ENCODE results near the gene MLLT3.

Gene MLLT3

DNA sequence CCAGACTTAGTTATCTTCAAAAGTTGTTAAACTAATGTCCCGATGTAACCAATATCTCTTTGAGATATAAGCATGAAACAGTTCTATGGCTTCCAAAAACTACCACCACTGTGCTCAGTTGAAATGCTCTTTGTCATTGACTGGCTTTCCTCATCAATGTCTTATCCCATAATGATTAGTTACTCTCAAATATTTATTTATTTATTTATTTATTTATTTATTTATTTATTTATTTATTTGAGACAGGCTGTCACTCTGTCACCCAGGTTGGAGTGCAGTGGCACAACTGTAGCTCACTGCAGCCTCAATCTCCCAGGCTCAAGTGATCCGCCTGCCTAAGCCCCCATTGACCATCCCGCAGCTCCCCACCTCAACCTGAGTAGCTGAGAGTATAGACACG lies 28.0 kb upstream of the MLLT3 start:
- H3K27ac ChIP-seq (ENCODE audit: low read depth, low read length) = no peak overlapping the region
- H3K4me3 ChIP-seq (ENCODE audit: low read depth in 1 of 2, low read length in 2 of 2) = no peak overlapping the region
- no peaks in the 10 kb centered on the region for H3K27me3 ChIP-seq (ENCODE audit: control insufficient read depth in 1 of 2, insufficient read depth in 2 of 2, low read length in 2 of 2)
- H3K9ac ChIP-seq (ENCODE audit: low read length) = no peak overlapping the region
- H3K9me3 ChIP-seq (ENCODE audit: low read length) = no peaks in the 10 kb centered on the region
- no peaks in the 10 kb centered on the region for H3K36me3 ChIP-seq (ENCODE audit: insufficient read depth, low read length)
- H3K4me1 ChIP-seq (ENCODE audit: insufficient read depth, low read length) = no peaks in the 10 kb centered on the region

GRCh38 chr9:20649381-20649780 lies 27.1 kb upstream of the MLLT3 start:
- Histone ChIP-seq H3K4me3 (ENCODE audit: low read depth in 1 of 2, low read length in 2 of 2) (no peak overlapping the region), H3K4me1 (ENCODE audit: insufficient read depth, low read length) (no peaks in the 10 kb centered on the region), H3K27me3 (ENCODE audit: control insufficient read depth in 1 of 2, insufficient read depth in 2 of 2, low read length in 2 of 2) (no peaks in the 10 kb centered on the region), H3K36me3 (ENCODE audit: insufficient read depth, low read length) (no peaks in the 10 kb centered on the region), H3K27ac (ENCODE audit: low read depth, low read length) (no peak overlapping the region), H3K9me3 (ENCODE audit: low read length) (no peaks in the 10 kb centered on the region), H3K9ac (ENCODE audit: low read length) (no peak overlapping the region)

DNA sequence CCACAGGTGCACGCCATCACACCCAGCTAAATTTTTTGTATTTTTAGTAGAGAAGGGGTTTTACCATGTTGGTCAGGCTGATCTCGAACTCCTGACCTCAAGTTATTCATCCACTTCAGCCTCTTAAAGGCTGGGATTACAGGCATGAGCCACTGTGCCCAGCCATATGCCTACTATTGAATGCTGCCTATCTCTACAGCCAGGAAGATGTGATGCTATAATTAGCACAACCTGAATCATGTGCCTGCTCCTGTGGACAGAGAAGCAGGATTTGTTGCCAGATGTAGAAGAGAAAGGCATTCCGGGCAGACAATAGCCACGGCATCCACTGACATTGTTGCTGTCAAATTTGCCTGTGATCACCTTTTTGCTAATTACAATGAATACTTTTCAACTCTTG lies 24.4 kb upstream of the MLLT3 start:
- Histone ChIP-seq H3K4me1 (ENCODE audit: insufficient read depth, low read length) (no peaks in the 10 kb centered on the region), H3K4me3 (ENCODE audit: low read depth in 1 of 2, low read length in 2 of 2) (no peak overlapping the region), H3K9ac (ENCODE audit: low read length) (no peak overlapping the region), H3K27ac (ENCODE audit: low read depth, low read length) (no peak overlapping the region), H3K36me3 (ENCODE audit: insufficient read depth, low read length) (no peaks in the 10 kb centered on the region), H3K9me3 (ENCODE audit: low read length) (no peaks in the 10 kb centered on the region), H3K27me3 (ENCODE audit: control insufficient read depth in 1 of 2, insufficient read depth in 2 of 2, low read length in 2 of 2) (no peaks in the 10 kb centered on the region)

DNA sequence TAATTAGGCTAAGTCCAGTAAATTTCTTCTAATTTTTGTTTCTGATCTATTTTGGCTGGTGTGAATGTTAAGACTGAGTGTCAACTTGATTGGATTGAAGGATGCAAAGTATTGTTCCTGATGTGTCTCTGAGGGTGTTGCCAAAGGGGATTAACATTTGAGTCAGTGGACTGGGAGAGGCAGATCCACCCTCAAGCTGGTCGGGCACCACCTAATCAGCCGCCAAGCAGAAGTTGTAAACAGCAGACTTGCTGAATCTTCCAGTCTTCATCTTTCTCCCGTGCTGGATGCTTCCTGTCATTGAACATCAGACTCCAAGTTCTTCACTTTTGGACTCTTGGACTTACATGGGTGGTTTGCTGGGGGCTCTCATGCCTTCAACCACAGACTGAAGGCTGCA lies 21.4 kb upstream of the MLLT3 start:
- Histone ChIP-seq H3K27ac (ENCODE audit: low read depth, low read length) (no peak overlapping the region), H3K4me3 (ENCODE audit: low read depth in 1 of 2, low read length in 2 of 2) (no peak overlapping the region), H3K36me3 (ENCODE audit: insufficient read depth, low read length) (no peaks in the 10 kb centered on the region), H3K27me3 (ENCODE audit: control insufficient read depth in 1 of 2, insufficient read depth in 2 of 2, low read length in 2 of 2) (no peaks in the 10 kb centered on the region), H3K4me1 (ENCODE audit: insufficient read depth, low read length) (no peaks in the 10 kb centered on the region), H3K9me3 (ENCODE audit: low read length) (no peaks in the 10 kb centered on the region), H3K9ac (ENCODE audit: low read length) (no peak overlapping the region)

DNA sequence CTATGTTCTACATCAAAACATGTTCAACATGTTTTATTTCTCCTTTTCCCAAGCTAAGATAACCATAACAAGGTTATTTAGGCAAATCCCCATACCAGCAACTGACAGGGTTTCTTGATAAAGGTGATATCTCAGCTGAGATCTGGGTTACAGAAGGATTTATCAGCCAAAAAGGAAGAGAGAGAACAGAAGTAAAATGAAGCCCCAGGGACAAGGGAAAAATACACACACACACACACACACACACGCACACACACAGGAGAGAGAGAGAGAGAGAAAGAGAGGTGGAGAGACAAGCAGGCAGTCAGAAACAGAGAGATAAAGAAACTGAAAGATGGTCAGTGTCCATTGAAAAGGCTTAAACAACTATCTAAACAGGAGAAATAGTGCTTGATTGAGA lies 19.7 kb upstream of the MLLT3 start:
- no peak overlapping the region for H3K4me3 ChIP-seq (ENCODE audit: low read depth in 1 of 2, low read length in 2 of 2)
- H3K36me3 ChIP-seq (ENCODE audit: insufficient read depth, low read length) = no peaks in the 10 kb centered on the region
- H3K4me1 ChIP-seq (ENCODE audit: insufficient read depth, low read length) = no peaks in the 10 kb centered on the region
- H3K9ac ChIP-seq (ENCODE audit: low read length) = no peak overlapping the region
- H3K9me3 ChIP-seq (ENCODE audit: low read length) = no peaks in the 10 kb centered on the region
- H3K27me3 ChIP-seq (ENCODE audit: control insufficient read depth in 1 of 2, insufficient read depth in 2 of 2, low read length in 2 of 2) = no peaks in the 10 kb centered on the region
- no peak overlapping the region for H3K27ac ChIP-seq (ENCODE audit: low read depth, low read length)

- Histone ChIP-seq H3K4me3 (ENCODE audit: low read depth in 1 of 2, low read length in 2 of 2) (no peak overlapping the region), H3K9ac (ENCODE audit: low read length) (no peak overlapping the region), H3K27me3 (ENCODE audit: control insufficient read depth in 1 of 2, insufficient read depth in 2 of 2, low read length in 2 of 2) (no peaks in the 10 kb centered on the region), H3K9me3 (ENCODE audit: low read length) (no peaks in the 10 kb centered on the region), H3K27ac (ENCODE audit: low read depth, low read length) (no peak overlapping the region), H3K4me1 (ENCODE audit: insufficient read depth, low read length) (no peaks in the 10 kb centered on the region), H3K36me3 (ENCODE audit: insufficient read depth, low read length) (no peaks in the 10 kb centered on the region)
Observed at GRCh38 chr9:20640331-20641187, 18.3 kb upstream of the MLLT3 start.

- Histone ChIP-seq H3K36me3 (ENCODE audit: insufficient read depth, low read length) (no peaks in the 10 kb centered on the region), H3K9me3 (ENCODE audit: low read length) (no peaks in the 10 kb centered on the region), H3K27ac (ENCODE audit: low read depth, low read length) (no peak overlapping the region), H3K9ac (ENCODE audit: low read length) (no peak overlapping the region), H3K27me3 (ENCODE audit: control insufficient read depth in 1 of 2, insufficient read depth in 2 of 2, low read length in 2 of 2) (no peaks in the 10 kb centered on the region), H3K4me3 (ENCODE audit: low read depth in 1 of 2, low read length in 2 of 2) (no peak overlapping the region), H3K4me1 (ENCODE audit: insufficient read depth, low read length) (no peaks in the 10 kb centered on the region)
Observed at GRCh38 chr9:20636888-20637440, 14.7 kb upstream of the MLLT3 start.

- H3K36me3 ChIP-seq (ENCODE audit: insufficient read depth, low read length) = no peaks in the 10 kb centered on the region
- no peak overlapping the region for H3K27ac ChIP-seq (ENCODE audit: low read depth, low read length)
- H3K4me3 ChIP-seq (ENCODE audit: low read depth in 1 of 2, low read length in 2 of 2) = no peak overlapping the region
- no peaks in the 10 kb centered on the region for H3K9me3 ChIP-seq (ENCODE audit: low read length)
- H3K9ac ChIP-seq (ENCODE audit: low read length) = no peak overlapping the region
- no peaks in the 10 kb centered on the region for H3K27me3 ChIP-seq (ENCODE audit: control insufficient read depth in 1 of 2, insufficient read depth in 2 of 2, low read length in 2 of 2)
- H3K4me1 ChIP-seq (ENCODE audit: insufficient read depth, low read length) = no peaks in the 10 kb centered on the region
Observed at GRCh38 chr9:20634895-20635294, 12.6 kb upstream of the MLLT3 start.

DNA sequence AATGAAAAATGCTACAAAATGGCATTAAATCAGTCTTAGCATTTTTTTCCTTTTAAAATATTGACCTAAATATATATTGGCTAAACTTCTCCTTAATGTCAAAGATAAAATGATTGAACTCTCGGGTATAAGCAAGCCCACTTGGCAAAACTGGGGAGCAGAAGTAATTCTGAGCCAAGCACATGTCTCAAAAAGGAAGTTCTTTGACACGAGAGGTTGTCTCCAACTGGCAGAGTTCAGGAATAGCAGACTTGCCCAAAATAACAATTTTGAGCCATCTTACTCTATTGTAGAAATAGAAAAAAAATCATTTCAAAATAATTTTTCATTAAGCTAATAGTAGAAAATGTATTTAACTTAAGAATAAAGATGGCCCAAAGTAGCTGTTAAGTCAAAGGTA lies 10.4 kb upstream of the MLLT3 start:
- H3K4me1 ChIP-seq (ENCODE audit: insufficient read depth, low read length) = no peaks in the 10 kb centered on the region
- H3K9ac ChIP-seq (ENCODE audit: low read length) = no peak overlapping the region
- no peaks in the 10 kb centered on the region for H3K36me3 ChIP-seq (ENCODE audit: insufficient read depth, low read length)
- no peak overlapping the region for H3K4me3 ChIP-seq (ENCODE audit: low read depth in 1 of 2, low read length in 2 of 2)
- H3K27ac ChIP-seq (ENCODE audit: low read depth, low read length) = no peak overlapping the region
- no peaks in the 10 kb centered on the region for H3K9me3 ChIP-seq (ENCODE audit: low read length)
- H3K27me3 ChIP-seq (ENCODE audit: control insufficient read depth in 1 of 2, insufficient read depth in 2 of 2, low read length in 2 of 2) = no peaks in the 10 kb centered on the region

- Histone ChIP-seq H3K36me3 (ENCODE audit: insufficient read depth, low read length) (no peaks in the 10 kb centered on the region), H3K4me3 (ENCODE audit: low read depth in 1 of 2, low read length in 2 of 2) (no peak overlapping the region), H3K4me1 (ENCODE audit: insufficient read depth, low read length) (no peaks in the 10 kb centered on the region), H3K27ac (ENCODE audit: low read depth, low read length) (no peak overlapping the region), H3K9me3 (ENCODE audit: low read length) (no peaks in the 10 kb centered on the region), H3K9ac (ENCODE audit: low read length) (no peak overlapping the region), H3K27me3 (ENCODE audit: control insufficient read depth in 1 of 2, insufficient read depth in 2 of 2, low read length in 2 of 2) (no peaks in the 10 kb centered on the region)
Observed at GRCh38 chr9:20630241-20630943, 8.1 kb upstream of the MLLT3 start.

DNA sequence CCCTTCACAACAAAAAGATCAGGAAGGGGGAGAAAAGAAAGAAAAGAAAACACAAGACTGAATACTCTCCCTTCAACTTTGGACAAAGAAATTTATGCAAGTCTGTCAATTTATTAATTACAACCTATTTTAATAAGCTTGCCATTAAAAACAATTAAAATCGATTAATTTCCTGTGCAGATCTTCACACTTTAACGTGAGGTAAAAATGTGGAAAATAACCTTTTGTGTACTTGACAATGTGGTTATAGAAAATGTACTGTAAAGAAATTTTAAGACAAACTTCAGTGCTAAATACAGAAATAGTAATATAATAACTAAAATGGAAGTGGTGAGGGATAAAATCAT lies 2.7 kb upstream of the MLLT3 start:
- no peaks in the 10 kb centered on the region for H3K9me3 ChIP-seq (ENCODE audit: low read length)
- no peaks in the 10 kb centered on the region for H3K27me3 ChIP-seq (ENCODE audit: control insufficient read depth in 1 of 2, insufficient read depth in 2 of 2, low read length in 2 of 2)
- H3K36me3 ChIP-seq (ENCODE audit: insufficient read depth, low read length) = no peaks in the 10 kb centered on the region
- peak overlapping the region in 1 of 2 donors; percentile 26 for H3K4me3 ChIP-seq (ENCODE audit: low read depth in 1 of 2, low read length in 2 of 2)
- H3K9ac ChIP-seq (ENCODE audit: low read length) = no peak overlapping the region
- no peak overlapping the region for H3K27ac ChIP-seq (ENCODE audit: low read depth, low read length)
- peaks cover 12% of the 10 kb centered on the region for H3K4me1 ChIP-seq (ENCODE audit: insufficient read depth, low read length)

All from muscle layer of colon (tissue), 2 donors.